ENCODE measurements around the gene CDC25A.

- TF ChIP-seq CTCF (IDR thresholded peaks at IDR 0.05) = no peak
- no peak for TF ChIP-seq ZFX (IDR thresholded peaks at IDR 0.05; ENCODE audit: borderline replicate concordance)
Observed at GRCh38 chr3:48199117-48199516, 10.9 kb upstream of the CDC25A start.
